ENCODE data around the gene GALNS.

GALNS gene

GRCh38 chr16:88855176-88855575 is 1.6 kb downstream of the GALNS start:
- no peak for DNase-seq

- peak in 1 of 2 experiments; percentile 29 for DNase-seq
Measured at GRCh38 chr16:88854306-88855111, 2.2 kb downstream of the GALNS start.

DNA sequence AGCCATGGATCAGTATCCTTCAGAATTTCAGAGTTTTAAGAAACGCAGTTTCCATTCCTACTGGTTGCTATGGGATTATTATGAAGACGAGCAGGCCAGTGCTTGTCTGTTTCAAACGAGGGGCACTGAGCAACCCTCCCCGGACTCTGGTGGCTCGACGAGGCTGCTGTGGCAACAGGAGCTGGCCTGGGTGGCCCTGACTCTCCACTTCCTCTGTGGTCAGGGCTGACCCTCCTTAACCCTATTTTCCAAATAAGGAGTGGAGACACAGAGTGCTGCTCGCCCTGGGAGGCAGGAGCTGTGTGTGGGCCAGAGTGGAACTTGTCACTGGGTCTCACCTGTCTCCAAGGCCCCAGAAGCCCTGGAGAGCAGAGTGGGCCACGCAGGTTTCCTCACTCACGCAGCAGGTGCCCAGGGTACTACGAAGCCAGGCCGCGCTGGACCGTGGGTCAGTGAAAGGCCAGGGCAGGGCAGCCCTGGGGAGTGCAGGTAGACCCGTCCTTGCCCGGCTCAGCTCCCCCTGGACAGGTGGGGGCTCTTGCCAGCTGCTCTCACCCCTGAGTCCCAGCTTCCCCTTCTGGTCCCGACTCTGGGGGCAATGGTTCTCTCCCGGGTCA is 3.3 kb downstream of the GALNS start:
- no peak for DNase-seq

DNA sequence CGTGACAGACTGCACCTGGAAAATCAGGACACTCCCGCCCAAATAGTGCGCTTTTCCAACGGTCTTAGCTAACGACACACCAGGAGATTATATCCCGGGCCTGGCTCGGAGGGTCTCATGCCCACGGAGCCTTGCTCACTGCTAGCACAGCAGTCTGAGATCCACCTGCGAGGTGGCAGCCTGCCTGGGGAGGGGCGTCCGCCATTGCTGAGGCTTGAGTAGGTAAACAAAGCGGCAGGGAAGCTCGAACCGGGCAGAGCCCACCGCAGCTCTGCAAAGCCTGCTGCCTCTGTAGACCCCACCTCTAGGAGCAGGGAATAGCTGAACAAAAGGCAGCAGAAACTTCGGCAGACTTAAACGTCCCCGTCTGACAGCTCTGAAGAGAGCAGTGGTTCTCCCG is 5.1 kb downstream of the GALNS start:
- DNase-seq: no peak

GRCh38 chr16:88850531-88851199 is 6.1 kb downstream of the GALNS start:
- no peak for DNase-seq

GRCh38 chr16:88848557-88848956 is 8.2 kb downstream of the GALNS start:
- no peak for DNase-seq

GRCh38 chr16:88847654-88848053 is 9.1 kb downstream of the GALNS start:
- DNase-seq: no peak

DNA sequence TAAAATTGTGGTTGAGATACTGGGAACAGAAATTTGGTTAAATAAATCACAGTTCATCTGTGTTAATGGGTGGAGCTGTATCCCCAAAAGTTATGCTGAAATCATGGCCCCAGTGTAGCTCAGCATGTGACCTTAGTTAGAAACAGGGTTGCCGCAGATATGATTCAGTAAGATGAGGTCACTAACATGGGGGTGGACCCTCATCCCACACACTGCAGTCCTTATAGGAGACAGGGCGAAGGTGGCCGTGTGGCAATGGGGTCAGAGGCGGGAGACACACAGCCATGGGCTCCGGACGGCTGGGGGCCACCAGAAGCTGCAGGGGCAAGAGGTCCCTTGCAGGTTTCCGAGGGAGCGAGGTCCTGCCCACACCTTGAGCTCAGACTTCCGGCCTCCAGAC is 10.7 kb downstream of the GALNS start:
- DNase-seq: no peak

GRCh38 chr16:88844419-88845036 is 12.2 kb downstream of the GALNS start:
- no peak for DNase-seq

GRCh38 chr16:88843256-88843655 is 13.5 kb downstream of the GALNS start:
- DNase-seq: no peak

- DNase-seq: no peak
Measured at GRCh38 chr16:88842806-88843205, 13.9 kb downstream of the GALNS start.

DNA sequence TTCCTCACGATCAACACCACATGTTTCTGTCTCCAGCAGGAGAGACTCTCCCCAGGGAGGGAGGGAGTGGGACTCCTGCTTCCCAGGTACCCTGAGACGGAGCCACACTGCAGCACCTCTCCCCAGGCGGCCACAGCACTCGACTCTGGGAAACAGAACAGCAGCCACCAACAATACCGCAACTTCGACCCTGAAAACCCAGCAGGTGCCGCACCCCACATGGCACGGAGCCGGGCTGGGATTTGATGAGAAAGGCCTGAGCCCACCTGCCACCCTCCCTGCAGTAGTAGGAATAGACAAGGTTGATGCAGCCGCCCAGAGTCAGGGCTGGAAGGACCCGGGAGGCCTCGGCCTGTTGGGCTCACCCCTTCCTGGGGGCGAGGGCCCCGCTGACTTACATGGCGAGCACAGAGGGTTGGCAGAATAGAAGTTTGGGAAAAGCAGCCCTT is 14.4 kb downstream of the GALNS start:
- DNase-seq: no peak

- no peak for DNase-seq
Measured at GRCh38 chr16:88841521-88842307, 15.0 kb downstream of the GALNS start.

DNA sequence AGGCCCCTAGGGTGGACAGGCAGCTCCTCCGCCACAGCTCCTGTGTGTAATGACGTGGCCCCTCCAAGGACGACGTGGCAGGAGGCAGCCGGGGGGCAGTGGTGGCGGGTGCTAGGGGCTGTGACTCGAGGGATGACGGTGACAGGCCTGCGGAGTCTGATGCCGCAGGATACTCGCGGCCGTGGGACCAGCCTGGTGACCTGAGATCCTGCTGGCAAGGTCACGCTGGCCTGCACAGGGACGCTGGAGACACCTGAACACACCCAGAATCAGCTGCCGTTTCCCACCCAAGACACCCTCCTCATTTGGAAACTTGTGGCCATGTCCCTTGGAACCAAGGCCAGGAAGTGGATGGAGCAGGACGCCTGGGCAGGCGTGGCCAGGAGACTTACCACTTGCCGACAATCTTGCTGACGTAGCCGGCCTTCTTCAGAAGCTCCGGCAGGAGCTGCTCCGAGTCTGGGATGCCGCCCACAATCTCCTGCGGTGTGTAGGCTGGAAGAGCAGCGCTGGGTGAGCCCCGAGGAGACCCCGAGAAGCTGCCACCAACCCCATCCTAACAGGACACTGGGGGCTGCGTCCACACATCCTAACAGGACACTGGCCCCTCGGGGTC is 16.0 kb downstream of the GALNS start:
- no peak for DNase-seq

- DNase-seq: no peak
Measured at GRCh38 chr16:88839745-88840599, 16.8 kb downstream of the GALNS start.

GRCh38 chr16:88839026-88839529 is 17.7 kb downstream of the GALNS start:
- DNase-seq: no peak

GRCh38 chr16:88838566-88838965 is 18.2 kb downstream of the GALNS start:
- no peak for DNase-seq

DNA sequence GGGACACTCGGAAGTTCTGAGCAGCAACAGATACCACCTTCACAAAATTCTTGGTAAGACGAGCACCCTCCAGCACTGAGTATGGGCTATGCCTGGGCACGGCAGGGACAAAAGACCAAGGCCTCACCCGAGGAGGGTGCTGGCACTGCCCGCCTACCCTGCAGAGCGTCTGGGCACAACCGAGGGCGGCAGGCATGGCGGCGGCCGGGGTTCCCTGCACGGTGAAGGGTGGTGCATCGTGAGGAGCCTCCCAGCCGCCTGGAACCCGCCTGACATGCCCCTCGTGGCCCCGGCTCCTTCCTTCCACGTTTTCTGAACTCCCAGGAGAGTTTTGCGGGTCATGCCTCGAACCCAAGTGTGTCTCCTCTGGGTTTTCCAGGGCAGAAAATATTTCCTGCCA is 18.9 kb downstream of the GALNS start:
- DNase-seq: no peak

DNA sequence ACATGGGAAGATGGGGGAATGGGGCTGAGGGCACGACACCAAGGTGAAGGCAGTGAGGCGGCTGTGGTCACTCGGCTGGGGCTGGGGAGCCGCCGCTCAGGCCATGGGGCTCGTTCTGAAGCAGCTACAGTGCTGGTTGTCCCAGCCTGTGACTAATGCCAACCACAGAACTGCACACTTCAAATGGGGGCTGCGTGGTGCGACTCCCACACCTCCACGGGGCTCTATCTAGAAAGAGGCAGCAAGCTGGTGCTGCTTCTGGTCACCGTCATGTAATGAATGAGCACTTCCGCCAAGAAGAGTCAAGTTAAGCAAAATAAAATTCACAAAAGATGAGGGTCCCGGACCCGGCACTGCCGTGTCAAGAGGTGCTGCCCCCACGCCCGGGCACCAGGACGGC is 20.0 kb downstream of the GALNS start:
- DNase-seq: no peak

DNA sequence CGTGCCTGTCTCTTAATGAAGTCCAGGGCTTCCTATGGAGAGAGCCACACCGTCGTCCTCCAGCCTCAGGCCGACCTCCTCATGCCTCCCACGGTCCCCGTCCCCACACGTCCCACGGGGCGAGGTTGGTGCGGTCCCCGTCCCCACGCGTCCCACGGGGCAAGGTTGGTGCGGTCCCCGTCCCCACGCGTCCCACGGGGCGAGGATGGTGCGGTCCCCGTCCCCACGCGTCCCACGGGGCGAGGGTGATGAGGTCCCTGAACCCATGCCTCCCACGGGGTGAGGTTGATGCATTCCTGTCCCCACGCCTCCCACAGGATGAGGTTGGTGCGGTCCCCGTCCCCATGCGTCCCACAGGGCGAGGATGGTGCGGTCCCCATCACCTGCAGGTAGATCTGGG is 20.9 kb downstream of the GALNS start:
- no peak for DNase-seq

- no peak for DNase-seq
Measured at GRCh38 chr16:88835383-88835782, 21.4 kb downstream of the GALNS start.

Data from Kasumi-1 (cell line).